HG03108 (cell line): ENCODE measurements around the gene CMSS1.
A peak's percentile ranks its signal among the peaks of the same experiment; 100 is the strongest.

Experiments
- ATAC-seq: cut with Tn5 transposase; IDR thresholded peaks from one replicate; pipeline ENCODE4 v1.9.1; 2021; ENCODE audit warnings: moderate library complexity; ENCODE audit not compliant: unreplicated experiment

CMSS1 gene

DNA sequence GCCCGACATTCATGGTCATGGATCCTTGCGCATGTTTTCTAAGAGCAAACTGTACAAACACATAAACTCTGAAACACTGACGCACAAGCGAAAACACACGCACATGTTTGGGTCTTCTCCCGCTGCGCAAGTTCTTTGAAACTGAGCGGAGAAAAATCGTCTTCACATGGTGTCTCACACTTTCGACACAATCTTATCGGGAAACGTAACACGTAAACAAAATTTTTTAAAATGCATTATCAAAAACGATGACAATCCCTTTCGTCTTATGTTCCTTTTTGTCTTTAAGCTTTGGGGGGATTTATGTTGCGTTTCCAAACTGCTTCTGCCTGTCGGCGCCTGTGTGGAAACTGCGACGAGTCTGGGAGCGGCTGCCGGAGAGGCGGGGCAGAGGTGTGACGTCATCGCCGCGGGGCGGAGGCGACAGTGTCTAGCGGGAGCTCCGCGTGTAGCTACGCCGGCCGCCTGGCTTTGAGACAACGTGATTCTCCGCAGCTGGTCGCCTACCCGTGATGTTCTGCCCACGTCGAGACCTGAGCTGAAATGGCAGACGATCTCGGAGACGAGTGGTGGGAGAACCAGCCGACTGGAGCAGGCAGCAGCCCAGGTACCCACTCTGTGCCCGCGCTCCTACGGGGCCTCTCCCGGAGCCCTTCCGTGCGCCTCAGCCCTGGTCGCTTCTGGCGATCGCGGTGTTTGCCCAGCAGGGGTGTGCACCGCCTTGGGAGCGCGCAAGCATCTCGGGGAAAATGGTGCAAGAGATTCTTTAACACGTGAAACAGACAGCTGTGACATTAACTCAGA is at the start of gene CMSS1:
Gene CMSS1 (plus strand): TSS at position 426 of the 804 bp plus-strand sequence.
- peak; percentile 98 for ATAC-seq

DNA sequence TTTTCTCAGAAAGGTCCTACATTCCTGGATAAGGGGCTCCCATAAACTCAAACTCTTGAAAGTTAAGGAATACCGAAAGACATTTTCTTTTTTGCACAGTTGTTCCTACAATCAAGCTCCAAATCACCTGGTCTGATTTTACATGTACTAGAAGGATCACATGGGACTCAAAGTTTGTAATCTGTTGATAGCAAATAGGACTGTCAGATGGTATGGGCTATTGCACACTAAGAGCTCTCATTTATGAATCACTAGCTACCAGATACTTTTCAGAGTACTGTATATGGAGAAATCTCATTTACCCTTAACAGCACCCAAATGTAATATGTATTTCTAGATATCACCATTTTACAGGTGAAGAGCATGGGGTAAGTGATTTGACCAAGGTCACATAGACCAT is 49.5 kb upstream of the CMSS1 start:
- ATAC-seq, result no peak

DNA sequence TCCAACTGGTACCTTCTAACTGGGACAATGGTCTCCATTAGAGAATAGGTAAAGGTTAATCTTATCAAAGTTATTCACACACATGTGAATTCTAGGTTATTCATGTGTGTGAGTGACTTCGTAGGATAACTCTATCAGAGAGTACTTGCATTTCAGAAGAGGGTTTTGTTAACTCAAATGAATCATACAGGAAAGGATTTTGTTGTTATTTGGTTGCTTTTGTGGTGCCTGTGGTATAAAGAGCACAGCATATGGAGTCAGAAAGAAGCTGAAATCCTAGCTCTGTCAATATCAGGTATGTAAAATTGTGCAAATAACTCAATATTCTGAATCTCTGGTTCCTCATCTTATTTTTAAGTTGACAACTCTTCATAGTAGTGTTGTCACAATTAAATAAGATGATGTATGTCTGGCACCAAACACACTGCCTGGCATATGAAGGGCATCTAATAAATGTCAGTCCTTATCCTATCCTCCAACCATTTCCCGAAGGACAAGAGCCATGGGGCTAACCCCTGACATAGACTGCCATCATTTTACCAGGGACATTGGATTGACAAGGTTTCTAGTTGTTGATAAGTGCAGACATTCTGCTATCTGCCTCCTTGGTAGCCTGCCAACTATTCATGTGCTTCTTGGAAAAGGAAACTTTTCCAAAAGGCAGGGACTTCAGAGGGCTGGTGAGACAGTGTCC is 48.7 kb upstream of the CMSS1 start:
- no peak for ATAC-seq

DNA sequence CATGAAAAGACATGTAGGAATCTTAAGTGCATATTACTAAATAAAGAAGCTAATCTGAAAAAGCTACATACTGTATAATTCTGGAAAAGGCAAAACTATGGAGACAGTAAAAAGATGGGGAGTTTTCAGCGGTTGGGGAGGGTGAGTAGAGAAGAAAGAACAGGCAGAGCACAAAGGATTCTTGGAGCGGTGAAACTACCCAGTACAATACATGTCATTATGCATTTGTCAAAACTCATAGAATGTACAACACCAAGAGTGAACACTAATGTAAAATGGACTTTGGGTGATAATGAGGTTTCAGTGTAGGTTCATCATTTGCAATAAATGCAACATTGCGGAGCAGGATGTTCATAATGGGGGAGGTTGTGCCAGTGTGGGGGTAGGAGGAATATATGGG is 45.5 kb upstream of the CMSS1 start:
- ATAC-seq, result no peak

- no peak for ATAC-seq
These were observed 45.0 kb upstream of the CMSS1 start for GRCh38 chr3:99772671-99773070.

- peak; percentile 94 for ATAC-seq
These were observed 43.2 kb upstream of the CMSS1 start for GRCh38 chr3:99774467-99774866.

- no peak for ATAC-seq
These were observed 41.0 kb upstream of the CMSS1 start for GRCh38 chr3:99776516-99777209.

GRCh38 chr3:99777210-99777549 is 40.5 kb upstream of the CMSS1 start:
- no peak for ATAC-seq

- no peak for ATAC-seq
These were observed 40.0 kb upstream of the CMSS1 start for GRCh38 chr3:99777708-99778107.

DNA sequence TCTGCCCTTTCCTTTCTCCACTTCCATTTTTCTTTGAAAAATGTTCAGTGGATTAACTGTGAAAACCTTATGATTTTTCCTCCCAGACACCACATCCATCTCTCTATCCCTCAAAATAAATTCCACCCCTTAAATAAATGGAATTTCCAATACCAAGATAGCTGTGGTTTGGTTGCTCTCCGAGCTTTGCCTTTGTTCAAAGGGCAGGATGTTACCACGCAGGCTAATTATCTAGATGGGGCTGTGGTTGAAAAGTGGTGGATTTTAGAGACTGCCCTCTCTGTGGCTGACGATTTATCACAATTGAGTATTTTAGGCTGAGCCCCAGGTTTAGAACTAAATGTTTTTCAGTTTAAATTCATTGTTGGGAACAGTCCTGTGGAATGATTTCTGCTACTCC is 36.9 kb upstream of the CMSS1 start:
- no peak for ATAC-seq

DNA sequence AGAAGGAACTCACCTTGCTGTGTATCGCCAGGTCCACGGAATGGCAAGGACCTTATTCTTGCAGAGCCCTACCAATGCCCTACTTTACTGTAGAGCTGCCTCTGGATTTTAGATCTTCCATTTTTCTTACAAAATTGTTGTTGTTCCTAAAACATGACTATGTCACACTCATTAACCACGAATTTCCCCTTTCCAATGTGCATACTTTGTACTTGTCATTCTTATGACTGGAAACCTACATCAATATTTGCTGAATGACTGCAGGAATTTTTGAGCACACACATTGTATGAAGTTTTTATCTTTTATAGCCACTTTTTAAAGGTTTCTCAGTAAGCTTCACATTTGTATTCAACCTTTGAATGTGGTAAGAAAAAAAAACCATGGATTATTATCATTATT is 35.9 kb upstream of the CMSS1 start:
- ATAC-seq, result no peak

DNA sequence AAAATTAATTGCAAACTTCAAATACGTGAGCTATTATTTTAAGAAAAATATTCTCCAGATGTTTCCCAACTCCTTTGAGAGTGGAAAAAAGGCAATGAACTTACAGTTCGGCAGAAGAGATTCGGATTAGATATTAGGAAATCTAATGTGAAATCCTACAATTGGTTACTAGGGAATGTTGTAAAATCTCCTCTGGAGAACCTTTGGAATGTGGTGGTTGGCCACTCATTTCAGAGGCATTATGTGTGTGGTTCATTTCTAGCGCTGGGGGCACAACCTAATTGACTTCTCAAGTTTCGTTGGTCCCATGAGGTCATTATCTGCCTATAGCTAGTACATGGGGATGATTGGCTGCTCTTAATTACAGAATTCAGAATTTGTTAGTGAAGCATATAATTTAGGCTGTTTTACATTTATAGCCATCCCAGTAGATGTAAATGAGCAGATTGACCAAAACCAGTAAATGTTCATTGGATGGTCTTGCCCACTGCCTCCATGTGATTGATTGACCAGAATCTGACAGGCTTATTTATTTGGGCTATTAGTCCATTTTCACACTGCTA is 34.6 kb upstream of the CMSS1 start:
- no peak for ATAC-seq

DNA sequence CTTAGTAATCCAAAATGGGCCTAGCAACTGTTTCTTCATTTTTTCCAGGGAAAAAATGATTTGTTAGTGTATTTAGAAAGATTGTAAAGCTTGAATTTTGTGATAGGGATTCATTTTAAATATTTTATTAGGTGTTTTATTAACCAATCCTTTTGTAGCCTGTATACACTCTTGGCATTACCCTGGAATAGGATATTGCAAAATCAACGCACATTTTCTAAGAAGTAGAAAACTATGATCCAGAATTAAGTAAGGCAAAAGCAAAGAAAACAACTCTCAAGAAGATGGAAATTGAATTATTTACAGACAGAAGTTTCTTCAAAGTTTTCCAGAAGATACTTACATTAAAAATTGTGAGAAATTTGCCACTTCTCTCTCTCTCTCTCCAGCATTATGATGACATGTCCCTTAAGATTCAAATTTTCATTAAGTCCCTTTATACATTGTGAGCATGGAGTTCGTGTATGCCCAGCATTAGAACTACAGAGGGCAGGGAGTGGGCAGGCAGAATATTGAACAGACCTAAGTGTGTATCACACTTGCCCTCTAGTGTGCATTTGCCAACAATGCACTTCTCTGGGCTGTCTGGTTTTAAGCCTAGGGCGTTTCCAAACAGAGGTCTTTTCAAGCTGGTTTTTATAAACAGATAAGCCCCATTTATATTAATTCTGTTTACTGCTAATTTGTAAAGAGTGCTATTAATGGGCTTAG is 28.5 kb upstream of the CMSS1 start:
- peak; percentile 90 for ATAC-seq

DNA sequence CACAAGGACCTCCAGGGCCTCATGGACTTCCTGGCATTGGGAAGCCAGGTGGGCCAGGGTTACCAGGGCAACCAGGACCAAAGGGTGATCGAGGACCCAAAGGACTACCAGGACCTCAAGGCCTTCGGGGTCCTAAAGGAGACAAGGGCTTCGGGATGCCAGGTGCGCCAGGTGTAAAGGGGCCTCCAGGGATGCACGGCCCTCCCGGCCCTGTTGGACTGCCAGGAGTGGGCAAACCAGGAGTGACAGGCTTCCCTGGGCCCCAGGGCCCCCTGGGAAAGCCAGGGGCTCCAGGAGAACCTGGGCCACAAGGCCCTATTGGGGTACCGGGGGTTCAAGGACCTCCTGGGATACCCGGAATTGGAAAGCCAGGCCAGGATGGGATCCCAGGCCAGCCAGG is 23.2 kb upstream of the CMSS1 start:
- no peak for ATAC-seq

- no peak for ATAC-seq
These were observed 22.1 kb upstream of the CMSS1 start for GRCh38 chr3:99795573-99795972.

GRCh38 chr3:99799422-99799821 is 18.2 kb upstream of the CMSS1 start:
- no peak for ATAC-seq

- no peak for ATAC-seq
These were observed 14.4 kb upstream of the CMSS1 start for GRCh38 chr3:99803297-99803696.

DNA sequence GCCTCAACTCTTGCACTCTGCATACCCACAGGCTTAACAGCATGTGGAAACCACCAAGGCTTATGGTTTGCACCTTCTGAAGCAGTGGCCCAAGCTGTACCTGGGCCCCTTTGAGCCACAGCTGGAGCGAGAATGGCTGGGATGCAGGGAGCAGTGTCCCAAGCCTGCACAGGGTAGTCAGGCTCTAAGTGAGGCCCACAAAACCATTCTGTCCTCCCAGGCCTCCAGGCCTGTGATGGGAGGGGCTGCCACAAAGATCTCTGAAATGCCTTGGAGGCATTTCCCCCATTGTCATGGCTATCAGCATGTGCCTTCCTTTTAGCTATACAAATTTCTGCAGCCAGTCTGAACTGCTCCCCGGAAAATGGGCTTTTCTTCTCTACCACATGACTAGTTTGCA is 12.5 kb upstream of the CMSS1 start:
- no peak for ATAC-seq

GRCh38 chr3:99808163-99808794 is 9.4 kb upstream of the CMSS1 start:
- ATAC-seq, result no peak

- ATAC-seq, result no peak
These were observed 8.1 kb upstream of the CMSS1 start for GRCh38 chr3:99809565-99809964.

DNA sequence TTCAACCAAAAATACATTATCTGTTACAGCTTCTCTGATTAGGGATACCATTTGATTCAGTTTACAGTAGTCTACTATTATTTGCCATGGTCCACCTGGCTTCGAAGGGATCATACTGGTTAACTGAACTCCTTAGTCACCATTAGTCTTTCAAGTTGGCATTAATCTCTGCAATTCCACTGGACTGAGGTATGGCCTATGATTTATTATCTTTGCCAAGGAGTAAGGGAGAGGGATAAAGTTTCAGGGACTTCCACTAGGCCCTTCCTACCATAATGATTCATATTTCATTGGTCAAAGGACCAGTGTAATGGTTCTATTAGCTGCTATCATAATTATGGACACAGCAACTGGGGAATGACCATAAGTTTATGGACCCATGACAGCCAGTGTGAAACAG is 7.3 kb upstream of the CMSS1 start:
- no peak for ATAC-seq
